ENCODE data around the gene LRRC18. TPM values are rescaled to one million over a fixed set of nuclear protein-coding genes. Genes with fewer than 3 reads are reported as not detected.

LRRC18 gene
- total RNA-seq, 4 donors from 2014 or later = not detected

DNA sequence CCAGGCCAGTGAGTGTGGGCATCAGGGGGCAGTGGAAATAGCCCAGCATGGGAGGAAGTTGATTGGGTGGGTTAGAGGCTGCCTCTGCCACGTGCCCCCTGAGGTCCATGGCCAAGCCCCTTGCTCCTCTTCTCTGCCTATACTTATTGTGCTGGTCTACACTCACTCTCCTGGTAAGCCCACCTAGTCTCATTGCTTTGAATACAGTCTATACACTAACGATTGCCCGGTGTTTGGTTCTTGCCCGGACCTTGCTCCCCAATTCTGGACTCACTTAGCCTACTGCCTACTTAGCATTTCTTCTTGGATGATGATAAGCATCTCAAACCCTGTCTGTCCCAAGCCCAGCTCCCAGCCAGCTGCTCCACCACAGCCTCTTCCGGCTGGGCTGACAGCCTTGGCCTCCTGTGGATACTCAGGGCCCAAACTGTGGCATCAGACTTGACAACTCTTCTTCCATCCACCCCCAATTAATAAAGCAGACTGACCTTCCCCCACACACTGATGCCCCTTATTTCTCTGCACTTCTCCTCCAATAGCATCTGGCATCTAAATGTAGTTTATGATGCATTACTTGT, 10.1 kb downstream of the LRRC18 start:
- no peaks in the 10 kb centered on the region for H3K36me3 ChIP-seq
- WGBS, 2 donors = 69 to 79% methylated on average over 5 of the region's 5 CpGs
- no peaks in the 10 kb centered on the region for H3K9me3 ChIP-seq
- no peak overlapping the region for H3K4me3 ChIP-seq
- DNase-seq (ENCODE audit: low spot score in 2 of 2) = no peak
- H3K4me1 ChIP-seq = no peaks in the 10 kb centered on the region
- H3K27ac ChIP-seq = no peak overlapping the region
- no peaks in the 10 kb centered on the region for H3K27me3 ChIP-seq
- TF ChIP-seq POLR2A (IDR thresholded peaks at IDR 0.05) (no peak), EP300 (IDR thresholded peaks at IDR 0.05) (no peak)
- TF ChIP-seq, protein P1, sequence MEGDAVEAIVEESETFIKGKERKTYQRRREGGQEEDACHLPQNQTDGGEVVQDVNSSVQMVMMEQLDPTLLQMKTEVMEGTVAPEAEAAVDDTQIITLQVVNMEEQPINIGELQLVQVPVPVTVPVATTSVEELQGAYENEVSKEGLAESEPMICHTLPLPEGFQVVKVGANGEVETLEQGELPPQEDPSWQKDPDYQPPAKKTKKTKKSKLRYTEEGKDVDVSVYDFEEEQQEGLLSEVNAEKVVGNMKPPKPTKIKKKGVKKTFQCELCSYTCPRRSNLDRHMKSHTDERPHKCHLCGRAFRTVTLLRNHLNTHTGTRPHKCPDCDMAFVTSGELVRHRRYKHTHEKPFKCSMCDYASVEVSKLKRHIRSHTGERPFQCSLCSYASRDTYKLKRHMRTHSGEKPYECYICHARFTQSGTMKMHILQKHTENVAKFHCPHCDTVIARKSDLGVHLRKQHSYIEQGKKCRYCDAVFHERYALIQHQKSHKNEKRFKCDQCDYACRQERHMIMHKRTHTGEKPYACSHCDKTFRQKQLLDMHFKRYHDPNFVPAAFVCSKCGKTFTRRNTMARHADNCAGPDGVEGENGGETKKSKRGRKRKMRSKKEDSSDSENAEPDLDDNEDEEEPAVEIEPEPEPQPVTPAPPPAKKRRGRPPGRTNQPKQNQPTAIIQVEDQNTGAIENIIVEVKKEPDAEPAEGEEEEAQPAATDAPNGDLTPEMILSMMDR (IDR thresholded peaks at IDR 0.05) = no peak

DNA sequence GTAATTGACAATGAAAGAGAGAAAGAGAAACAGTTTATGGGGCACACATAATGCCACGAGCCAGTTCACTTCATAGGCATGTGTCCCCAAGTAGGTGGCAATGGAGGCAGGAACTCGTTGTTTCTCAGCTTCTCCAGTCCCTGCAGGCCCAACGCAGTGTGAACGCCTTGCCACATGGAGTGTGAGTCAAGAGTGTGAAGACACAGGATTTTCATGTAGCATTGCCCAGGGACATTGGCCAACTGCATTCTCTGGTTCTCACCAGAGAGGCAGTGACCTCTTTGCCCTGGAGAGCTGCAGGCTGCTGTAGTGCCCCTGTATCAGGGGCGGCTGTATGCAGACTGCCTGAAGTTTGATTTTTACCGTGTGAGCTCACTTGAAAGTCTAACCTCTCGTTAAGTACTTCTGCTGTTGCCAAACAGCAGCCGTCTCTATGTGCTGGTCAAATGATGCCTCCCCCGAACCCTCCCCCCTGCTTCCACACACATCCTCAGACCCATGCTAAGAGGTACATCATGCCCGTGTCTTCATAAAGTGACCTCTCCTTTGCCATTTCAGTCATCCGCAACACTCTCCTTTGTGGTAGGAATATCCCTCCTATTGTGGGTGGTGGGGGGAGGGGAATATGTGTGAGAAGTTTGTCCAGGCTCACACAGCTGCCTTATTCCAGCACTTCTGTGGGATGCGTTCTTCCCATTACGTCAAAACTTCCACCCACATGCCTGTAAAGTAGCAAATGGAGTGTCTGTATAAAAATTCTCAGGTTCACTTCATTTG, 12.7 kb downstream of the LRRC18 start:
- DNase-seq (ENCODE audit: low spot score in 2 of 2) = no peak
- Histone ChIP-seq H3K9me3 (no peaks in the 10 kb centered on the region), H3K36me3 (no peaks in the 10 kb centered on the region), H3K4me3 (no peak overlapping the region), H3K27ac (no peak overlapping the region), H3K27me3 (no peaks in the 10 kb centered on the region), H3K4me1 (no peaks in the 10 kb centered on the region)
- WGBS, 2 donors = 56 to 72% methylated on average over 12 to 13 of the region's 13 CpGs
- TF ChIP-seq, protein P1 (IDR thresholded peaks at IDR 0.05) = no peak
- no peak for TF ChIP-seq POLR2A (IDR thresholded peaks at IDR 0.05)
- TF ChIP-seq EP300 (IDR thresholded peaks at IDR 0.05) = no peak

DNA sequence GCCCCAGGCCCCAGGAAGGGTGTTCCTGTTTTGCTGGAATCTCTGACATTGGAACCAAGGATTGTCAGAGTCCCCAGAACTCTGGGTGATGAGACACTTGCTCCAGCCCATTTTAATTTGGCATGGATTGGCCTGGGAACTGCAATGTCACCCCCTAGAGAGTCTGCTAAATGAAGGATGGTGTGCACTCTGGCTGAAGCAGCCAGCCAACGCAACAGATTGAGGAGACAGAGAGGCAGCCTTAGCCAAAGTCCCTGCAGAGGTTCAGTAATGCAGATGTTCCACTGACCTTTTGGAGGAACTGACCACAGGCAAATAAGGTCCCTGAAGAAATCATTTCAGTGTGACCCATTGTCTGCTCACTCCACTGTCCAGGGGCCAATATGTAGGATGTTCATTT, 13.4 kb downstream of the LRRC18 start:
- Histone ChIP-seq H3K27me3 (no peaks in the 10 kb centered on the region), H3K36me3 (no peaks in the 10 kb centered on the region), H3K27ac (no peak overlapping the region), H3K4me3 (no peak overlapping the region), H3K4me1 (no peaks in the 10 kb centered on the region), H3K9me3 (no peaks in the 10 kb centered on the region)
- DNase-seq (ENCODE audit: low spot score in 2 of 2) = no peak
- TF ChIP-seq, protein P1 (IDR thresholded peaks at IDR 0.05) = no peak
- TF ChIP-seq EP300 (IDR thresholded peaks at IDR 0.05) (no peak), POLR2A (IDR thresholded peaks at IDR 0.05) (no peak)
- 57 to 63% methylated on average over 1 of the region's 1 CpG for WGBS, 2 donors

DNA sequence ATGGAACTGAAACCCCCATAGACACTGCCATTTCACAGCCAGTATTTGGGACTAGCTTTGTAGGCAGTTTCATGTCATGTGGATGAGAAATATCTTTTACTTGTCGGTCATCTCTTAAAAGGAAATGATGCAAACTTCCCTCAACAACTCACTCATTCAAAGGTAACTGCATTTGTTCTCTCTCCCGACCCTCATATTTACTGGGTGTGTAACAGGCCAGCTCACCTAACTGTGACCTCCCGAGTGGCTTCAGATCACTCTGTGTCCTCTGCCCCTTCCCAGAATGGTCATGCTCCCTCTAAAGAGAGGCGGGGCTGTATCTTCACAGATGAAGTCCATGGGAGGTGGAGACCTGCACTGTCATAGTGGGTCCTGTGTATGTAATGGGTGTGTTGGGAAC, 14.7 kb downstream of the LRRC18 start:
- 90 to 91% methylated on average over 4 of the region's 4 CpGs for WGBS, 2 donors
- TF ChIP-seq POLR2A (IDR thresholded peaks at IDR 0.05) (no peak), EP300 (IDR thresholded peaks at IDR 0.05) (no peak)
- TF ChIP-seq, protein P1 (IDR thresholded peaks at IDR 0.05) = no peak
- Histone ChIP-seq H3K27me3 (no peaks in the 10 kb centered on the region), H3K36me3 (no peaks in the 10 kb centered on the region), H3K4me3 (no peak overlapping the region), H3K4me1 (no peaks in the 10 kb centered on the region), H3K27ac (no peak overlapping the region), H3K9me3 (no peaks in the 10 kb centered on the region)
- no peak for DNase-seq (ENCODE audit: low spot score in 2 of 2)

DNA sequence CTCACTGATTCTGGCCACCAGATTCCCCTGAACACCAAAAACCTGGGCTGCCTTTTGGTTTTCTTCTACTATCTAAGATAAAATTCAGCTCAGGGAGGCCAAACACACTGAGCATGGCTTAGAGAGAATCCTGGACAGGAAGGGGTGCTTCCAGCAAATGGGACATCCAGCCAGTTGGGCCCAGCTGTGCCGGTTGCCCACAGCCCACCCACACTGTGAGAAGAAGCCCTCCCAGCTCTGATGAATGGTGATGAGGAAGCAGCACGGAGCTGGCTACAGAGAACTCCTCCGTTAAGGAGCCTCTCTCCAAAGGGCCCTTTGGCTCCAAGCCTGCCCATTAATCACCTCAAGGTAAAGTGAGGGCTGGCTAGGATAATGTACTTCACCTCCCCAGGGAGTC, 15.9 kb downstream of the LRRC18 start:
- WGBS, 2 donors = 37 to 44% methylated on average over 3 of the region's 3 CpGs
- no peaks in the 10 kb centered on the region for H3K9me3 ChIP-seq
- H3K36me3 ChIP-seq = no peaks in the 10 kb centered on the region
- DNase-seq (ENCODE audit: low spot score in 2 of 2) = no peak
- H3K4me3 ChIP-seq = no peak overlapping the region
- no peak for TF ChIP-seq POLR2A (IDR thresholded peaks at IDR 0.05)
- TF ChIP-seq, protein P1 (IDR thresholded peaks at IDR 0.05) = no peak
- TF ChIP-seq EP300 (IDR thresholded peaks at IDR 0.05) = no peak
- H3K4me1 ChIP-seq = no peaks in the 10 kb centered on the region
- no peaks in the 10 kb centered on the region for H3K27me3 ChIP-seq
- H3K27ac ChIP-seq = no peak overlapping the region
